Thoracic aorta (tissue), 2 donors: ENCODE measurements around the gene SNX11. TPM values are rescaled to one million over a fixed set of nuclear protein-coding genes. Genes with fewer than 3 reads are reported as not detected.

ENCODE experiments used
- ATAC-seq: fragments of 150-250 bp; one replicate; pipeline ENCODE4 v1.8.0; 2017; ENCODE audit warnings: low read depth; ENCODE audit not compliant: insufficient number of reproducible peaks, low FRiP score
- DNase-seq: peaks from one replicate; pipeline ENCODE4 v3.0.0-alpha.2; 2020; ENCODE audit warnings: low spot score
- H3K27ac ChIP-seq, 2 donors: fragments of 200-600 bp; sonication (generic); 1 replicate in 1 of 2; 2 replicates in 1 of 2; pipeline ENCODE4 v1.5.1; 2016; ENCODE audit warnings: mild to moderate bottlenecking in 2 of 2, moderate library complexity in 2 of 2
- H3K27me3 ChIP-seq: fragments of 200-600 bp; sonication (generic); replicated peaks from 2 replicates; pipeline ENCODE4 v1.6.0; 2016; ENCODE audit warnings: mild to moderate bottlenecking; ENCODE audit not compliant: insufficient read depth
- H3K36me3 ChIP-seq: fragments of 200-600 bp; sonication (generic); one replicate; pipeline ENCODE4 v1.5.1; 2016
- H3K4me1 ChIP-seq, 2 donors: fragments of 200-600 bp; sonication (generic); 1 replicate in 1 of 2; 2 replicates in 1 of 2; pipeline versions ENCODE4 v1.5.1 to v1.6.0; 2016; ENCODE audit warnings: low read depth in 2 of 2, mild to moderate bottlenecking in 1 of 2; ENCODE audit not compliant: control insufficient read depth in 1 of 2
- H3K4me3 ChIP-seq: fragments of 200-600 bp; sonication (generic); 2 replicates; pipeline ENCODE4 v1.5.1; 2016; ENCODE audit warnings: mild to moderate bottlenecking
- H3K9me3 ChIP-seq: fragments of 200-600 bp; sonication (generic); 2 replicates; pipeline ENCODE4 v1.5.1; 2016
- CTCF ChIP-seq: fragments of 200-600 bp; sonication (generic); IDR thresholded peaks from one replicate; pipeline ENCODE4 v1.5.1; 2019; ENCODE audit warnings: antibody characterized with exemption
- total RNA-seq, 2 donors: library from RNA; depleted of rRNA; stranded (reverse); fragments of >200 nt; gene quantifications; one replicate each; pipeline versions ENCODE4 v1.1.0 to v1.2.3, GENCODE V29; 2016

The SNX11 gene
- total RNA-seq, 2 donors from 2014 or later, result 12.0 to 15.4 TPM

- no peaks in the 10 kb centered on the region for H3K9me3 ChIP-seq
- H3K36me3 ChIP-seq, result no peaks in the 10 kb centered on the region
- no peak for TF ChIP-seq CTCF
- H3K27me3 ChIP-seq, result no peaks in the 10 kb centered on the region
- no peak overlapping the region for H3K4me3 ChIP-seq
- no peak for DNase-seq
- no peak overlapping the region for H3K27ac ChIP-seq
- no peak for ATAC-seq
- no peaks in the 10 kb centered on the region for H3K4me1 ChIP-seq
These were observed 24.8 kb downstream of the SNX11 start for GRCh38 chr17:48132385-48132784.

DNA sequence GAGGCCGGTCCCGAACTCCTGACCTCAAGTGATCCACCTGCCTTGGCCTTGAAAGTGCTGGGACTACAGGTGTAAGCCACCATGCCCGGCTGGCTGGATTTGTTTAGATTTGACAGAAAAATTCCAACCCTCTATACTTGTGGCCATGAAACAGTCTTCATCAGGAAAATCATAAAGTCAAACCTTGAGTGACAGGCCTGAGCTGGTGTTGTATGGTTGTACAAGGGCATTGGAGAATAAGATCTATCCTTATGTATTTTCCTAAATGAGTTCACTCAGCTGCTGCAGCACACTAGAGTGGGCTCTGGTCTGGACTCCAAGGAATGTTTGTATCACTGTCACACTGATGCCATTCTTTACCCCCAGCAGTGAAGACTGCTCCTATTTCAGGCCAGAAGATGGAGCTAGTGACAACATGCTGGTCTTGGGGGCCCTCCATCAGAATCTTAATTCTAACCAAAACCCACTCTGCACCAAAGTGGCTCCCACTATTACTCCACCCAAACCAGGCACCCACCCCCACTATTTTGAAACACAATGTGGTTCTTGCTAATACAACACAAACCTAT lies 27.4 kb downstream of the SNX11 start:
- ATAC-seq, result no peak
- H3K36me3 ChIP-seq, result no peaks in the 10 kb centered on the region
- no peaks in the 10 kb centered on the region for H3K4me1 ChIP-seq
- no peak overlapping the region for H3K4me3 ChIP-seq
- no peak for TF ChIP-seq CTCF
- H3K27me3 ChIP-seq, result no peaks in the 10 kb centered on the region
- DNase-seq, result no peak
- no peak overlapping the region for H3K27ac ChIP-seq
- H3K9me3 ChIP-seq, result no peaks in the 10 kb centered on the region

DNA sequence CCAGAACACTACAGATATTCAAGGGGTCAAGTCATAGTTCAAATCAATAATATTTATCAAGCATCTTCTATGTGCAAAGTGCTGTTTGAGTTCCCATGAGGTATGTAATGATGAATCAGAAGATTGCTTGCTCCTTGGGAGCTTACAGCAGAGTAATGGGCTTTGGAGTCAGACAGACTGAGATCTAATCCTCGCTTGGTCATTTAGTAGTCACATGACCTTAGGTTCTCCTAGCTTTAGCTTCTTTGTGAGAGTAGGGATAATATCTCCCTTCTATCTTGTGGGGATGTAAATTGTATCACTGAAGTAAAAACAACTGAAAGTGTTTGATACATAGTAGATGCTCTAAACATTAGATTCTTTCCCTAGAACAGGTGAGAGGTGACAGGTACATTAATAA lies 30.1 kb downstream of the SNX11 start:
- no peaks in the 10 kb centered on the region for H3K4me1 ChIP-seq
- H3K36me3 ChIP-seq, result no peaks in the 10 kb centered on the region
- no peak for TF ChIP-seq CTCF
- no peak for ATAC-seq
- no peak overlapping the region for H3K27ac ChIP-seq
- no peak overlapping the region for H3K4me3 ChIP-seq
- no peaks in the 10 kb centered on the region for H3K27me3 ChIP-seq
- no peaks in the 10 kb centered on the region for H3K9me3 ChIP-seq
- no peak for DNase-seq

- no peak for ATAC-seq
- H3K36me3 ChIP-seq, result no peaks in the 10 kb centered on the region
- H3K4me3 ChIP-seq, result no peak overlapping the region
- no peak for DNase-seq
- TF ChIP-seq CTCF, result no peak
- H3K9me3 ChIP-seq, result no peaks in the 10 kb centered on the region
- no peaks in the 10 kb centered on the region for H3K27me3 ChIP-seq
- H3K27ac ChIP-seq, result no peak overlapping the region
- H3K4me1 ChIP-seq, result no peaks in the 10 kb centered on the region
These were observed 32.4 kb downstream of the SNX11 start for GRCh38 chr17:48139944-48140343.

GRCh38 chr17:48143629-48144028 lies 36.1 kb downstream of the SNX11 start:
- Histone ChIP-seq H3K36me3 (no peaks in the 10 kb centered on the region), H3K4me3 (no peak overlapping the region), H3K27ac (no peak overlapping the region), H3K9me3 (no peaks in the 10 kb centered on the region), H3K4me1 (no peaks in the 10 kb centered on the region), H3K27me3 (peaks cover 4% of the 10 kb centered on the region)
- no peak for DNase-seq
- TF ChIP-seq CTCF, result no peak
- ATAC-seq, result no peak
